Measurements from ENCODE around the gene MFN2.

Gene MFN2

GRCh38 chr1:12052997-12053686 lies 72.9 kb downstream of the MFN2 start:
- DNase-seq, result no peak

- DNase-seq, result no peak
These were observed 73.7 kb downstream of the MFN2 start for GRCh38 chr1:12053752-12054548.

- no peak for DNase-seq
These were observed 75.0 kb downstream of the MFN2 start for GRCh38 chr1:12055259-12055658.

GRCh38 chr1:12056331-12056841 lies 76.1 kb downstream of the MFN2 start:
- no peak for DNase-seq

GRCh38 chr1:12057382-12057781 lies 77.1 kb downstream of the MFN2 start:
- DNase-seq, result no peak

- no peak for DNase-seq
These were observed 77.9 kb downstream of the MFN2 start for GRCh38 chr1:12057940-12058687.

- no peak for DNase-seq
These were observed 79.0 kb downstream of the MFN2 start for GRCh38 chr1:12059226-12059625.

- no peak for DNase-seq
These were observed 79.6 kb downstream of the MFN2 start for GRCh38 chr1:12059722-12060464.

GRCh38 chr1:12060500-12060899 lies 80.3 kb downstream of the MFN2 start:
- DNase-seq, result no peak
